GOT3 (cell line): Measurements from ENCODE around the gene CLTRN.
"Not testable (repeated sequence)": the region's sequence is repeated elsewhere in the genome, so short reads cannot be mapped to it uniquely, and the experiment has no call there.

Source experiments
- DNase-seq: peaks from one replicate; lab custom pipeline; 2025; ENCODE audit warnings: mixed read lengths; lab: John Stamatoyannopoulos, UW

The CLTRN gene

DNA sequence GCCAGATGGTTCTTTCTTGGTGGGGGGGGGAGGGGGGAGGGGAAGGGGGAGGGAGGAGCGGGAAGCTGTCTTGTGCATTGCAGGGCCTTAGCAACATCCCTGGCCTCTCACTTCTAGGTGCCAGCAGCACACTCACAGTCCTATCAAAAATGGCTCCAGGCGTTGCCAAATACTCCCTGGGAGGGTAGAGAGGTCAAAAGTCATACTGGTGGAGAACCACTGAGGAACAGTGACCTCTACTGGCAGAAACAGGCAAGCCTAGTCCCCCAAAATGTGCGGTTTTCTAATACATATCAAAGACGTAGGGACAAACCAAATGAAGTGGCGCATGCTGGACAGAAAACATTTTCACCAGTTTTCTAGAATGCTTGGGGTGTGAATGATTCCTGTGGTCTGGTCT is 17.1 kb downstream of the CLTRN start:
- not testable (repeated sequence) for DNase-seq

DNA sequence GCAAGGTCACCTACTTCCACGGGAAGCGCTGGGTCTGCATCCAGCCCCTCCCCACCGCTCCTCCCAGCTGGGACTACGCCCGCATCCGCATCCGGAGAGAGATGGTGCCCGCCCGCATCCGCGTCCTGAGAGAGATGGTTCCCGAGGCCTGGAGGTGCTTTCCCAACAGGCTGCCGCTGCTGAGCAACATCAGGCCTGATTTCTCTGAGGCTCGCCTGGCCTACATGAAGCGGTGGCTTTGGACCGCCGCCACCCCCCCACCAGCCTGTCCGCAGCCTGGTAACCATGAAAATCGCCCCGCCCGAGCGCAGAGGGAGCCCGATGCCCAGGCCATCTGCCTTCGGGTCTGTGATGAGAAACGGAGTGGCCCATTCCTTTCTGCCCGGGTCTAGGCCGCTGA is 18.1 kb downstream of the CLTRN start:
- DNase-seq, result no peak

DNA sequence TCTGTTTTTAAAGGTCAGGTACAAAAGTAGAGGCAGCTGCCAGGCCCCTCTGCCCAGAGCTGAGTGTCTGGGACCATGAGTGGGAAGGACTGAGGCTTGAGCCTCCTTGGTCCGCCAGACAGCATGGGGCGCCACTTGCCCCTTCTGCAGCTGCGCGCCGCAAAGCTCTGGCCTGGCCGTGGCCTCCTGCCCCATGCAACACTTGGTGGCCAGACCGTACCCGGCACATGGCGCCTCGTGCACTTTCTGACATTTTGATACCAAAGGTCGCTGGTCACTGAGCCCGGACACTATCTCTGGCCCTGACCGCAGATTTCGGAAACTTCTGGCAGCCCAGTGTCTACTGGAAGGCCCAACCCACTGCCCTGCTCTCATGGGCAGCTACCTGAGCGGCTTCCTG is 18.6 kb downstream of the CLTRN start:
- DNase-seq, result no peak

DNA sequence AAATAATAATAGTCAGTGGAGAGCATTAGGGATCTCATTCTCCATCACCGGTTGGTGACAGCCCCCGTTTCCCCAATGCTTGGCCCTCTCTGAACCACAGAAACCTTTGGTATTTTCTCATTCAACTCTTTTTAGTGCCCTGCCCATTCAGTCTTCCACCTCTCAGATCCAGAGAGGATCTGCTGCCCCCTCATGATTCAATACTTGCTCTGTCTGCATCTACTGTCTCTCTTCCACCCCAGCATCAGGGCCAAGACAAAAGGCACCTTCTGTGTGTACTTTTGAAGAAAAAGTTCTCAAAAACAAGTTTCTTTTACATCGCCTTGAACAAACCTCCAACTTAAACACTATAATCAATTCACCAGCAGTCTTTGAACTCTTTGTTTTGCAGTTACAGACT is 19.3 kb downstream of the CLTRN start:
- DNase-seq, result no peak

DNA sequence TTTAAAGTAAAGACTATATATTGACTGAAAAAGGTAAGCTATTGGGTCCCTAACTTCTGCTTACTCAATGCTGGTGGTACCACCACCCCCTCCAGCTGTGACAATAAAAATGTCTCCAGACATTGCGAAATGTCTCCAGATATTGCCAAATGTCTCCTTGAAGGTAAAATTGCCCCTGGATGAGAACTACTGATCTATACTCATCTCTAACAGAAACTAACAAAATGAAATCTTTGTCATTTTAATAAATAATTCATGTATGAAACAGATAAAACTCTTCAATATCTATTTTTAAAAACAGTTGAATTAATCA is 20.1 kb downstream of the CLTRN start:
- no peak for DNase-seq

DNA sequence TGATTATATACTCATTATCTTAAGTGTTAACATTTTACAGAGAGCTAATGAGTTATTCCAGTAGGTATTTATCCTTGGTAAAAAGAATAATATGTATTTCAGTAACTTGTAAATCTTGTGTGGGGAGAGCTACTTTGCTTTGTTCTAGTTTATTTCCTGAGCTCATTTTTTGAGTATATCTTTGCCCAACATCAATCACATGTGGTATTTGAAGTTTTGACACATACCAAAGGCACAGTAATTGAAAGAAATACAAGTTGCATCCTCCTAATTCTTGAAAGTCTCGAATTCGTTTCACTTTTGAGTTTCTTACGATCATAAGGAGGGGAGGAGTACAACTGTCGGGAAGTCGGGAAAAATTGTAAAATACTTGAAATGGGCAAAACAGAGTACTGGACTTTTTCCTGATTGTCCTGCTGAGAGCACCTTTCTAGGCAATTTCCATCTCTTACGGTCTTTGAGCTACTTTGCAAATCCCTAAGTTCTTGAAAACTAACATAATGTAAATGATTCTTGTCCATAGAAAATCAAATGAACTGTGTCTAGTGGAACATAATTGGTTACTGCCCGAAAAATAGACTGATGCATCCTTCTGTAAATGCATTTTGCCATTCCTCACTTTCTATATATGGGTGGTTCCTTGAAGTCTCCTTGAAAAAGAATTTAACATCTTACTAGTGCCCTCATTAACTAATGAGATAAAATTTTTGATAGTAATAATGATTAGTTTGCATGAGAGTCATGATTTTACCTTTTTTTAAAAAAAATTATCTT is 20.6 kb downstream of the CLTRN start:
- no peak for DNase-seq

DNA sequence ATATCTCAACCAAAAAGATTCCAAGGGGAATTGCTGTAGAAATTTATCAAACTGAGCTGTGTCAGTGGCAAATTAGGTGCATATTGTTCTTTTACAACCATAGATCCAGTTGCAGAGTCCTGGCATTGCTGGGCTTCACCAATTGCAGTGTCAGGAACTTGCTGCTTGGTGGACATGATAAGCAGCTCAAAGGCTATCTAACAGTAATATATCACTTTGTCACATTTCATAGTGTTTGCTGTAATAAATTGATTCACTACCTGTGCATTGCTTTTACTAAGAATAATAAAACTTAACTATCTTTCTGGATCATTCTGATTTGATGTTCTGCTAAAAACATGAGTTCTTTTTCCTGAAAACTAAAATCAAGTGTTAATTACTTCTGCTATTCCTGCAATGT is 33.0 kb downstream of the CLTRN start:
- DNase-seq, result no peak

DNA sequence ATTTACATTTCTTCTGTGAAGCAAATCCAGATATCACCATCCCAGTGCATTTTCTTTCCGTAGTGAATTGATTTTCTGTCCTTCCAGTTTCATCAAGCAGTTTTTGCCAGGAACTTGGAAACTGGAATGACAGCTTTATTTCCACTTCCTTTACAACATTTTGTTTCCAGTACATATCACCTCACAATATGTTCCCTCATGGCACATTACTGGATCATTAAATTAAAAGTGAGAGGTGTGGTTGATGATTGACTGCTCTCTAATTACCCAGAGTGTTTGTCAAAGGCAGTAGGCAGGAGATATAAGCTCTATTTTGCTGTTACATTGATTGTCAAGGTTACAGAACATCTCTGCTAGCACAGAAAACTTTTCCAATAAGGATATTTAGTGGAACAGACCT is 41.6 kb downstream of the CLTRN start:
- no peak for DNase-seq

DNA sequence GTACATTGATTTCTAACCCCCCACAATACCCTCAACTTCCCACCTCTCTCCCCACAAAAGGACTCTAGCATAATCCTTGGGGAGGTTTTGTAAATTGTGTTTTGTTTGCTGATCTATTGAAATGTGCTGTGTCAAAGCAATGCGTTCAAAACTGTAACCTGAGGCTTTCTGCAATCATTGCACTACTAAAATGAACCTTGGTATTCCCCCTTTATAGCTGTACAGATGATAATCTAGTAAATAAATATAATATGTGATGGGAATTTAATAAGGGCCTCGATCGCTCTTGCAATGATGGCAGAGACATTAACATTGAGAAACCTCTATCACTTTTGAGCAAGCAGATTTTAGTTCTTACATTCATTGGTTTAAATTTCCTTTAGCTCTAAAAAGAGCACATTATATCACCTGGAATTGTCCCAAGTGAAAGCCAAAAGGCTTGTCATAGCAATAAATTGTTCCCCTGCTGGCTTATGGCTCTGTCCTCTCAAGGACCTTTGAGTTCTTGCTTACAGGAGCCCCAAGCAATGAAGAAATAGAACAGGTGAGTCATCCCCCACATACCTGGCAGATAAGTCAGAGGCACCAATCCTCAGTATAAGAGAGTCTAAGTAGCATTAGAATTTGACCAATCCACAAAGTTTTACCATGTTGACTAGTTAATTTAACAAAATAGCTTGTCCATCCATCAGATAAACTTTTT is 45.4 kb downstream of the CLTRN start:
- no peak for DNase-seq

DNA sequence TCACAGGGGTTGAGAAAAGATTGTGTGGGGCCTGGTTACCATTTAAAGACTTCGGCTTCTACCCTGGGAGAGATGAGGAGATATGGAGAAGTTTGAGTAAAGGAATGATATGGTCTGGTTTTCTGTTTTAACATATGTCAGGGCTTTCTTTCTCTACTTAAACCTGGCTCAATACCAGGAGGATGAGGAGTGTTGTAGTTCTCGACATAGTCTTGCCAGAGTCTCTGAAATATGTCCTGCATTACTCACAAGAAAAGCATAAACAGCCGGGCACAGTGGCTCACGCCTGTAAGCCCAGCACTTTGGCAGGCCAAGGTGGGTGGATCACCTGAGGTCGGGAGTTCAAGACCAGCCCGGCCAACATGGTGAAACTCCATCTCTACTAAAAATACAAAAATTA is 47.5 kb downstream of the CLTRN start:
- no peak for DNase-seq

DNA sequence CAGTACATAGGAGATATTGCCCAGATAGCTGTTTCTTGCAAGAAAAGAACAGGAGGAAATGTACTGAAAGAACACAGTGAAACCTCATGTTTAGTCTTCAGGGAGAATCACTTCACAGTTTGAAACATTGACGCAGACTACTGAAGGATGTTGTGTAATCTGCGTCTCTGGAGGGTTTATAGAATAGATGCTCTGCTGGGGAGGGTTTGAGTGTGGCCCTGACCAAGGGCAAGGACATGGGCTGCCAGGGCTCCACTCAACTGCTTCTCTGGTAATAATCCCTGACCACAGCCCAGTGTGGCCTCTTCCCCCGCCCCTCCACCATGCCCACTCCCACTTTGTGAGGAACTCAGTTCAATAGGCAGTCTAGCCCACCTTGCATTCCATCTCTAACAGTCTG is 48.1 kb downstream of the CLTRN start:
- no peak for DNase-seq

DNA sequence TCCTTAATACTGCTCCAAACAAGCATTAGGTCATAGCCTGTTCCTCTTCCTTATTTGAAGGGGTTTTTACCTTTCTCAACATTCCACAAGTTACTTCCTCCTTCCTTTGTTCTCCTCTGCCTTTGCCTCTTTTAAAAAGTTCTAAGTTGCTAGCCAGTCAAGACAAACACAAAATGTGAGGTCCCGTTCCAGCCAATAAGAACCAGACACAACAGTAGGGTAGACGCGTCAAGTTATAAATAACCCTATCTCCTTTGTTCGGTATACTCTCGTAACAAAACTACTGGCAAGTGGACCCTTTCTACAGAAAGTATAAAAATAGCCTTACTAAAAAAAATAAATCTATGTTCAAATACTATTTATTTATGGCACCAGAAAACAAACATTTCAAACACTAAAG is 57.5 kb downstream of the CLTRN start:
- DNase-seq, result no peak

DNA sequence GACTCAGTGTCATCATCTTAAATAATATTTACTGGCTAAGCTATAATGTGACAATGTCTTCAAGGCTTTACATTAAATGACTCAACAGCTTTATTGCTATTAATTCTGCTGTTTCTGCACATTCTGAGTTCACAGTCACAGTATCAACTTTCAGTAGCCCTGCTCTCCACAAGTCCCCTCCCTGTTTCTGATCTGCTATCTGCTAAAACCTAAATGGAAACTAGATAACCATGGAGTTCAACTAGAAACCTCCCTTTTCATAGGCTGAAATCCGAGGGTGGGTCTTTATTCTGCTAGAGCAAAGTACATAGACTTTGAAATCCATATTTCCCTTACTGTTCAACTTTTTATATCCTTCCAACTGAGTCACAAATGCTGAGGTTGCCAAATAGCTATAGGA is 58.5 kb downstream of the CLTRN start:
- no peak for DNase-seq

DNA sequence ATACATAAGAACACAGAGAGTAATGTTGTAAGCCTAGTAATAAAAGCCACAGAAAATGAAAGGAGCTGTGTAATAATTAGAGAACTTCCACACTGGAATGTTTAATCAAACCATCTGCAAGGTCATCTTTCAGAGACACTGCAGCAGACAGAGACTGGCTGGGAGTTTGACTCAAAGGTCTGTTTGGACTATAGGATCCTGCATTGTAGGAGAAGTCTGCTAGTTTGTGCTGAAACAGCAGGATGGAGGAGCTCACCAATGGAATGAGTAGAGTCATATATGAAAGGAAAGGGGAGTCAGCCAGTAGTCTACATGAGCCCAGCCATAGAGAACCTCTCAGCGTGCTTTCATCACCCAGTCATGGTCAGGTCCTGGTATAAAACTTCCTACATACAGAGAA is 59.4 kb downstream of the CLTRN start:
- DNase-seq, result no peak

DNA sequence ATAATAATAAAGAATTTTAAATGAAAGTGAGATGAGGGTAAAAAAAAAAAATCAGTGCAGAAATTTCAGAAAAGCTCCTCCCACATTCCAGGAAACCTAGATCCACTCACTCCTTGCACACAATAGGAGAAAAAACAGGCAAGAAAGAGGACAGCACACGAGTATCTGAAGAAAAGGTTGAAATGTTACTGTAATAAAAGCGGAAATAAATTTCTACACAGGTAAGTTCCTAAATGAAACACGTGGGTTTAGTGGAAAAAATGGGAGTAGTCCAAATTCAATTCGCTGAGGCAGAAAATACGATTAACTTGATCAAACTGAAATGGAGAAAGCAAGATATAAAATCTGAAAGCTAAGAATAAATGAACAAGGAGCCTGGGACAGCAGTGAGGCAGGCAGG is 61.8 kb downstream of the CLTRN start:
- no peak for DNase-seq

DNA sequence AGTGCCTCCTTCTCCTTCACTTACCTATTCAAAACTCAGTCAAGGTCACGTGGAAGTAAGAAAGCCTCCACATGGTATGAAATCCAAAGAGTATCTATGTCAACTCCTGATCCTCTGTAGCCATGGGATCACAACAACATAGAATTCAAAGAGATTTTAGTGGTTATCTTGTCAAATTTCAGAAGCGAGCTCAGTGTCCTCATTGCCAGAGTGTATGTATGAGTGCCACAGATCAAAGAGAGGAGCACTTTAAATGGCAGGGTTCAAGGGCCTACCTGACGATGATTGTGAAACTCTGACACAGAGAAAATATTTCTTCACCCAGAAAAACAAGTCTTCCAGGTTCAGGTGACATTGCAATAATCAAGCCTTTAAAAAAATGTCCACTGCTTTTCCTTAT is 62.7 kb downstream of the CLTRN start:
- no peak for DNase-seq

DNA sequence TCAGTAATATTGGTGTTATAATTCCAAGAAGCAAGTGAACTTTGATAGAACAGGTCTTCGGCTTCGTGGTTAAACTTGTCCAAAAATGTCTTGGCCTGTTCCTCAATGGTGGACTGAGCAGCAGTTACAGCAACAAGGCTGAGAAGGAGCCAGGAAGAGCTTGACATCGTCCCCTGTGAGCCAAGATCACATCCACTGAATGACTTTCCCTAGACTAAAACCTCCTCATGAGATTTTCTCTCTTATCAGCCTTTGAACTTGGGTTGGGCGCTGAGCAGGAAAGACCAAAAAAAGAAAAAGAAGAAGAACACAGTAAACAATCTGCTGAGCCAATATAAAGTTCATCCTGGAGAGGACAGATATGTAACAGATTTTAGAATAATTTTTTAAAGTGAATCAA is 63.9 kb downstream of the CLTRN start, which contains the start of gene ACE2:
Gene ACE2 (minus strand): TSS at position 216 of the 400 bp plus-strand sequence. CDS start 49 bp downstream, at position 167.
- no peak for DNase-seq

DNA sequence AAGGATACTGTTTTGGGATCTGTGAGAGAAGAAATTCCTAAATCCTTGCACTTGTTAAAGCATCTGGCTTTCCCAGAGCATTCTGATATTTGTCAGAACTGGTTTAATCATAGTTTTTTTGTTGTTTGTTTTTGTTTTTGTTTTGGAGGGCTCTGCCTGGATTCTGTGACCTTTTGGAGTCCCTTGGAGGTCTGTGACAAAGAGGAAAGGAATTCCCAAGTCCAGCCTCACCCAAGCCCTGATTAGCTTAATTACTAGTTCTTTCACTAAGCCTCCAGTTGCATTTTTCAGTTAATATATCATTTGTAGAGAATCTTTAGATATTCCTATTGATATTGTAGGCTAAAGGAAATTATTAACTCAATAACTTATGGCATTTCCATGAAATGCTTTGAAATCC is 64.6 kb downstream of the CLTRN start:
- no peak for DNase-seq

DNA sequence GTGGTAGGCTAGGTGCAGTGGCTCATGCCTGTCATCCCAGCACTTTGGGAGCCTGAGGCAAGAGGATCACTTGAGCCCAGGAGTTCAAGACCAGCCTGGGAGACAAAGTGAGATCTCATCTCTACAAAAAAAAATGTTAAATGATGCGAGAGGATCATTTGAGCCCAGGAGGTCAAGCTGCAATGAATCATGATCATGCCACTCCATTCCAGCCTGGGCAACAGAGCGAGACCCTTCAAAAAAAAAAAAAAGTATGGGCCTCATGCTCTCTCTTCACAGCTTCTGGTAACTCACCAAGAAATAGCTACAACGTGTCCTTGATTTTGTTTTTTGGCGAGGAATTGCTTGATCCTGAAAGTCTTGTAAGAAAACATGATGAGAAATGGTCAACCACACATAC is 65.1 kb downstream of the CLTRN start:
- no peak for DNase-seq

DNA sequence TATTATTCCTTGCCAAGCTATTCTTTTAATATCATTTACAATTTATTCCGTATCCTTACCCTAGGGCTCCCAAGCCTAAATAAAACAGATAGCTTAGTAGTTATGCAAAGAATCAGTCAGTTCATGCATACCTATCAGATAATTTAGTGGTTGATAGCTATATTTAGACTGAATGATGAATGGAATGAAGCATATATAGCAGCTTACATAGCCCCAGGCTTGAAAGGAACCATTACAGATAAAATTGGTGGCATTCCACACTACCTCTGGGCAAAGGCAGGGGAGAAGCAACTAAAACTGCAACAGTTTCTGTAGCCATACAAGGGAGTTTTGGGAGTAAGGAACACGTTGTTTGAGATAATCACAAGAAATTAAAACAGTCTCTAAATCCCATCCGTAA is 66.6 kb downstream of the CLTRN start:
- no peak for DNase-seq

DNA sequence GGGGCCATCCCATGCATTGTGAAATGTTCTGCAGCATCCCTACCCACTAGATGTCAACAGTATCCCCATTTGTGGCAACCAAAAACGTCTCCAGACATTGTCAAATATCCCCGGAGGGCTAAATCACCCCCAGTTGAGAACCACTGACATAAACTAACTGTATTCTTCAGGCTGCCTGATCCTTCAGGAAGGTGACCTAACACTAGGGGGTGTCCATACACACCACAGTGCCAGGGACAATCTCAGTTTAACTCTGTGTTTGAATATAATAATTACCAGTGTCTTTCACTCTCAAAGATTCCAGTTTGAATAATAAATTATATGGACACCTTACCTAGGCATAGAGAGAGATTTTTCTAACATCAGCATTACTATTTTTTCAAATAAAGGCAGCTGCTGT is 70.2 kb downstream of the CLTRN start:
- DNase-seq, result no peak

DNA sequence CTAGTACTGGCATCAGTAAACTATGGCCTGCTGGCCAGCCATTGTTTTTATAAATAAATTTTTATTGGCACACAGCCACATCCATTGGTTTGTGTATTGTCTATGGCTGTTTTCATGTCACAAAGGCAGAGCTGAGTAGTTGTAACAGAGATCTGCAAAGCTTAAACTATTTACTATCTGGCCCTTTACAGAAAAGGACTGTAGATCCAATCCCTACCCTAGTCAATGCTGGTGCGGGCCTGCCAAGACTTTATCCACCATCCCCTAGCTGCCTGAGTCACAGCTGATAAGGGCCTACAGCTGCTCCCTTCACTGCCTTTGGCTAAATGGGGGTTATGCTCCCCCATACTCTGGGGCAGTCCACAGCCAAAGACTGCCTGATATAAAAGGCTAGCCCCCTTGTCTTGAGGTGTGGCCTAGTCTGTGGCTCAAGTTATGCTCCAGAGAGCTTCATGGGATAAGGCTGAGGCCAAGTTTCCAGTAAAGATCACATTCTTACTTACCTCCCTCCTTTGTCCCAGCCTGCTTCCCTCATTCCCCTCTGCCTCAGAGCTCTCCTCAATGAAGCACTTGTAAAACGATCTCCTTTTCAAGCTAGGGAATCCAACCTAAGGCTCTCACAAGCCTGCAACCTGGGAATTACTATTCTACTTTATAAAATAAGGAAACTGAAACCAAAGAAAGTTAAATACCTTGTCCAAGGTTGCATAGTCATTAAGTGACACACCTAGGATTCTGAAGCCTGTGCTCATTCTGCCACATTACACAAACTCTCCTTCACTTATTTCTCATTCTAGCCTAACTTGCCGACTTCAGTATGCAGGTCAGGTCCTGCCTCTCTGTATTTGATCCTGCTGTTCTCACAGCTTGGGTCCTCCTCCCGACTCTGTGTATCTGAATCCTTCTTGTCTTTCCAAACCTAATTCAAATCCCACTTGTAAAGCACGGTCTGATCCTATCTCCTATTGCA is 84.5 kb downstream of the CLTRN start:
- DNase-seq, result no peak
